Peyer's patch (tissue), 4 donors: ENCODE results near the gene GFPT1. TPM values are rescaled to one million over a fixed set of nuclear protein-coding genes. Genes with fewer than 3 reads are reported as not detected.
"Not testable (repeated sequence)": the region's sequence is repeated elsewhere in the genome, so short reads cannot be mapped to it uniquely, and the experiment has no call there.

Experiments
- DNase-seq, 3 donors: peaks; one replicate each; pipeline ENCODE4 v3.0.0-alpha.2; 2017 to 2019
- H3K27ac ChIP-seq, 4 donors: fragments of 200-600 bp; sonication (generic); one replicate each; pipeline ENCODE4 v1.5.1; 2016 to 2019
- H3K27me3 ChIP-seq, 2 donors: fragments of 200-600 bp; sonication (generic); one replicate each; pipeline ENCODE4 v1.5.1; 2019
- H3K36me3 ChIP-seq, 3 donors: fragments of 200-600 bp; sonication (generic); one replicate each; pipeline ENCODE4 v1.5.1; 2016 to 2019
- H3K4me1 ChIP-seq, 4 donors: fragments of 200-600 bp; sonication (generic); one replicate each; pipeline ENCODE4 v1.5.1; 2016 to 2019
- H3K4me3 ChIP-seq, 4 donors: fragments of 200-600 bp; sonication (generic); 1 replicate in 3 of 4; 2 replicates in 1 of 4; pipeline ENCODE4 v1.5.1; 2016 to 2019; ENCODE audit warnings: mild to moderate bottlenecking in 1 of 4
- H3K9me3 ChIP-seq, 4 donors: fragments of 200-600 bp; sonication (generic); one replicate each; pipeline ENCODE4 v1.5.1; 2016 to 2019; ENCODE audit warnings: mild to moderate bottlenecking in 1 of 4
- POLR2A ChIP-seq, 2 donors: fragments of 450-650 bp; IDR thresholded peaks; one replicate each; pipeline ENCODE4 v1.5.1; 2017; ENCODE audit warnings: antibody characterized with exemption in 2 of 2, mild to moderate bottlenecking in 2 of 2, moderate library complexity in 2 of 2
- total RNA-seq, 4 donors: library from RNA; depleted of rRNA; stranded (reverse); fragments of >200 nt; gene quantifications; one replicate each; pipeline ENCODE4 v1.1.0, GENCODE V29; 2016
- TF ChIP-seq, protein P1 (sequence below), 6 experiments: fragments of 450-650 bp in 4 of 6; fragments of 200-600 bp in 2 of 6; sonication (generic) in 1 of 6; IDR thresholded peaks; one replicate each; pipeline ENCODE4 v1.5.1; 2017 to 2019; ENCODE audit warnings: antibody characterized with exemption in 6 of 6, mild to moderate bottlenecking in 3 of 6, moderate library complexity in 1 of 6

GFPT1 gene
- total RNA-seq, 4 donors from 2014 or later: 31.8 to 59.1 (median 42.1) TPM

DNA sequence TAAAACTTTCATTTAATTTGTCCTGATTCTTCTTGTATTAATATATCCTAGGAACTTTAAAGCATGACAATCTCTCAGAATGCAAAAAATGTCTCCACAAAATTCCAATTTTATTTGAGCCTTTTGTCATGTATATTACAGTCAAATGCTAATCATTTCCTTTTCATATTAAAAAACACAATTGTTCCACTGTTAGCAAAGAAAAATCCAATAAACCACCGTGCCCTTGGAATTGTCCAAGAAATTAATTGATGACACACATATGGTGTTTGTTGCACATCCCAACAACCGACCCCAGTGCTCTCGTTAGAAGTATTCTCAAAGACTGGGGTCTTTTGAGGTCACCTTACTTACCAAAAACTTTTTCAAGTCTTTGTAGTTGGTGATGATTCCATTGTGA, 28.1 kb downstream of the GFPT1 start:
- Histone ChIP-seq H3K27me3 (no peaks in the 10 kb centered on the region), H3K4me1 (no peaks in the 10 kb centered on the region), H3K36me3 (peaks cover 0 to 98% (median 0%) of the 10 kb centered on the region in 3 donors), H3K9me3 (no peaks in the 10 kb centered on the region), H3K4me3 (no peak overlapping the region), H3K27ac (no peak overlapping the region)
- no peak for TF ChIP-seq POLR2A (IDR thresholded peaks at IDR 0.05)
- TF ChIP-seq, protein P1, sequence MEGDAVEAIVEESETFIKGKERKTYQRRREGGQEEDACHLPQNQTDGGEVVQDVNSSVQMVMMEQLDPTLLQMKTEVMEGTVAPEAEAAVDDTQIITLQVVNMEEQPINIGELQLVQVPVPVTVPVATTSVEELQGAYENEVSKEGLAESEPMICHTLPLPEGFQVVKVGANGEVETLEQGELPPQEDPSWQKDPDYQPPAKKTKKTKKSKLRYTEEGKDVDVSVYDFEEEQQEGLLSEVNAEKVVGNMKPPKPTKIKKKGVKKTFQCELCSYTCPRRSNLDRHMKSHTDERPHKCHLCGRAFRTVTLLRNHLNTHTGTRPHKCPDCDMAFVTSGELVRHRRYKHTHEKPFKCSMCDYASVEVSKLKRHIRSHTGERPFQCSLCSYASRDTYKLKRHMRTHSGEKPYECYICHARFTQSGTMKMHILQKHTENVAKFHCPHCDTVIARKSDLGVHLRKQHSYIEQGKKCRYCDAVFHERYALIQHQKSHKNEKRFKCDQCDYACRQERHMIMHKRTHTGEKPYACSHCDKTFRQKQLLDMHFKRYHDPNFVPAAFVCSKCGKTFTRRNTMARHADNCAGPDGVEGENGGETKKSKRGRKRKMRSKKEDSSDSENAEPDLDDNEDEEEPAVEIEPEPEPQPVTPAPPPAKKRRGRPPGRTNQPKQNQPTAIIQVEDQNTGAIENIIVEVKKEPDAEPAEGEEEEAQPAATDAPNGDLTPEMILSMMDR (IDR thresholded peaks at IDR 0.05): no peak
- no peak for DNase-seq

- no peak for TF ChIP-seq POLR2A (IDR thresholded peaks at IDR 0.05)
- TF ChIP-seq, protein P1 (IDR thresholded peaks at IDR 0.05): no peak
- no peaks in the 10 kb centered on the region for H3K4me1 ChIP-seq
- H3K36me3 ChIP-seq: peaks cover 0 to 95% (median 0%) of the 10 kb centered on the region in 3 donors
- H3K9me3 ChIP-seq: no peaks in the 10 kb centered on the region
- no peak overlapping the region for H3K27ac ChIP-seq
- H3K27me3 ChIP-seq: no peaks in the 10 kb centered on the region
- no peak overlapping the region for H3K4me3 ChIP-seq
- no peak for DNase-seq
These were observed 30.6 kb downstream of the GFPT1 start for GRCh38 chr2:69356471-69356870.

DNA sequence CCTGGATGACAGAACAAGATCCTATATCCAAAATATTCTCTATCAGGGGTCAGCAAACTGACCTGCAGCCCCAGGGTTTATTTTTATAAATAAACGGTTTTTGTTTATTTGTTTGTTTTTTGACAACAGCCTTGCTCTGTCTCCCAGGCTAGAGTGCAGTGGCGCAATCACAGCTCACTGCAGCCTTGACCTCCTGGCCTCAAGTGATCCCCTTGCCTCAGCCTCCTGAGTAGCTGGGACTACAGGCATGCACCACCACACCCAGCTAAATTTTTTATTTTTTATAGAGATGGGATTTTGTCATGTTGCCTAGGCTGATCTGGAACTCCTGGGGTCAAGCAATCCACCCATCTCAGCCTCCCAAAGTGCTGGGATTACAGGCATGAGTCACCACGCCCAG, 32.1 kb downstream of the GFPT1 start:
- H3K4me1 ChIP-seq, H3K27ac ChIP-seq, DNase-seq, H3K9me3 ChIP-seq, H3K27me3 ChIP-seq, H3K4me3 ChIP-seq: not testable (repeated sequence)
- peaks cover 0 to 95% (median 0%) of the 10 kb centered on the region in 3 donors for H3K36me3 ChIP-seq

DNA sequence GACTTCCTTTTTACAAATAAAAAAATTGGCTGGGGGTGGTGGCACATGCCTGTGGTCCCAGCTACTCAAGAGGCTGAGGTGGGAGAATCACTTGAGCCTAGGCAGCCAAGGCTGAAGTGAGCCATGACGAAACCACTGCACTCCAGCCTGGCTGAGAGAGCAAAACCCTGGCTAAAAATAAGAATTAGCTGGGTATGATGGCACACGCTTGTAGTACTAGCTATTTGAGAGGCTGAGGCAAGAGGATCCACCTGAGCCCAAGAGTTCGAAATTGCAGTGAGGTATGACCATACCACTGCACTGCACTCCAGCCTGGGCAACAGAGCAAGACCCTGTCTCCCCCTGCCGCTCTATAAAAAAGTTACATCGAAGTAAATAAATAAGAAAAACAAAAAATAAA, 33.7 kb downstream of the GFPT1 start:
- Histone ChIP-seq H3K4me1 (no peaks in the 10 kb centered on the region), H3K9me3 (no peaks in the 10 kb centered on the region), H3K27ac (no peak overlapping the region), H3K4me3 (no peak overlapping the region), H3K27me3 (no peaks in the 10 kb centered on the region), H3K36me3 (peaks cover 0 to 95% (median 0%) of the 10 kb centered on the region in 3 donors)
- no peak for TF ChIP-seq POLR2A (IDR thresholded peaks at IDR 0.05)
- TF ChIP-seq, protein P1 (IDR thresholded peaks at IDR 0.05): no peak
- no peak for DNase-seq

GRCh38 chr2:69348781-69349180, 38.2 kb downstream of the GFPT1 start:
- no peak for DNase-seq
- H3K27ac ChIP-seq: no peak overlapping the region
- no peak for TF ChIP-seq POLR2A (IDR thresholded peaks at IDR 0.05)
- TF ChIP-seq, protein P1 (IDR thresholded peaks at IDR 0.05): no peak
- H3K36me3 ChIP-seq: peaks cover 0 to 97% (median 0%) of the 10 kb centered on the region in 3 donors
- no peaks in the 10 kb centered on the region for H3K27me3 ChIP-seq
- H3K4me1 ChIP-seq: no peaks in the 10 kb centered on the region
- H3K4me3 ChIP-seq: no peak overlapping the region
- no peaks in the 10 kb centered on the region for H3K9me3 ChIP-seq

- DNase-seq: no peak
- Histone ChIP-seq H3K4me1 (no peaks in the 10 kb centered on the region), H3K9me3 (no peaks in the 10 kb centered on the region), H3K27ac (peak overlapping the region in 1 of 4 donors; percentile 39), H3K27me3 (no peaks in the 10 kb centered on the region), H3K36me3 (peaks cover 0 to 99% (median 0%) of the 10 kb centered on the region in 3 donors), H3K4me3 (no peak overlapping the region)
- TF ChIP-seq, protein P1 (IDR thresholded peaks at IDR 0.05): peak in 2 of 6 experiments; percentile 20 to 22
- TF ChIP-seq POLR2A (IDR thresholded peaks at IDR 0.05): no peak
These were observed 41.6 kb downstream of the GFPT1 start for GRCh38 chr2:69345434-69345833.
